HepG2 (cell line): ENCODE measurements around the gene NCMAP. TPM values are rescaled to one million over a fixed set of nuclear protein-coding genes. Genes with fewer than 3 reads are reported as not detected.

Experiments used
- ATAC-seq: fragments of 200-7000 bp; cut with Tn5 transposase; 3 replicates; pipeline ENCODE4 v1.9.1; 2020; ENCODE audit warnings: mild to moderate bottlenecking, moderate library complexity
- BruUV-seq: library from RNA; stranded (reverse); fragments of 400-500 nt; replicated peaks from 2 replicates; lab custom pipeline; 2021; lab: Mats Ljungman, UMichigan
- CTCF ChIA-PET: fragments of 300-600 bp; formaldehyde crosslinking; extraction: SDS; loops from one replicate; lab custom pipeline; 2021; ENCODE audit warnings: low total read pairs, inconsistent platforms, low intra/inter-chr PET ratio; lab: Yijun Ruan, JAX
- POLR2A ChIA-PET: fragments of 350-600 bp; sonication (Branson Sonifier 250); formaldehyde crosslinking; loops from one replicate; lab custom pipeline; 2020; ENCODE audit warnings: antibody characterized with exemption, inconsistent platforms; lab: Yijun Ruan, JAX
- DNase-seq: peaks from one replicate; pipeline ENCODE4 v3.0.0-alpha.2; 2015; ENCODE audit warnings: low spot score
- FAIRE-seq: peaks from 3 replicates; lab custom pipeline; 2011; peaks lifted over from hg19 to GRCh38; lab: Jason Lieb, UNC
- H2AFZ ChIP-seq: one replicate; pipeline ENCODE4 v1.6.1; 2011; ENCODE audit warnings: low read length, inconsistent platforms
- H3K27ac ChIP-seq: fragments of 300-600 bp; 3 replicates; pipeline ENCODE4 v1.8.0; 2011; ENCODE audit warnings: mixed run types, mild to moderate bottlenecking, mixed read lengths, low read length, inconsistent platforms; ENCODE audit not compliant: insufficient read depth; ENCODE audit errors: extremely low read length
- H3K27me3 ChIP-seq, 2 experiments: fragments of 200-600 bp in 1 of 2; 2 replicates in 1 of 2; 3 replicates in 1 of 2; pipeline versions ENCODE4 v1.6.0 to v1.8.0; 2011; ENCODE audit warnings: low read length in 2 of 2, mild to moderate bottlenecking in 2 of 2, moderate library complexity in 2 of 2, inconsistent platforms in 1 of 2; ENCODE audit not compliant: insufficient read depth in 2 of 2, control insufficient read depth in 1 of 2
- H3K36me3 ChIP-seq, 2 experiments: fragments of 200-600 bp in 1 of 2; replicated peaks in 1 of 2; 2 replicates in 1 of 2; 3 replicates in 1 of 2; pipeline versions ENCODE4 v1.5.1 to v1.8.0; 2011; ENCODE audit warnings: low read length in 2 of 2, inconsistent platforms in 1 of 2; ENCODE audit not compliant: insufficient read depth in 2 of 2, control insufficient read depth in 1 of 2
- H3K4me1 ChIP-seq: 2 replicates; pipeline ENCODE4 v1.5.1; 2012; ENCODE audit warnings: low read length, inconsistent platforms; ENCODE audit not compliant: insufficient read depth
- H3K4me2 ChIP-seq: 2 replicates; pipeline ENCODE4 v1.6.0; 2011; ENCODE audit warnings: low read depth, low read length, inconsistent platforms
- H3K4me3 ChIP-seq, 3 experiments: fragments of 200-600 bp in 1 of 3; sonication (generic), shearing (Covaris generic) in 1 of 3; replicated peaks in 1 of 3; 2 replicates each; pipeline ENCODE4 v1.5.1; 2011 to 2016; ENCODE audit warnings: low read length in 3 of 3, inconsistent platforms in 2 of 3, low read depth in 2 of 3, mild to moderate bottlenecking in 2 of 3, control low read depth in 1 of 3, mixed read lengths in 1 of 3; ENCODE audit not compliant: insufficient read depth in 1 of 3
- H3K79me2 ChIP-seq: one replicate; pipeline ENCODE4 v1.6.1; 2011; ENCODE audit warnings: low read length, inconsistent platforms; ENCODE audit not compliant: insufficient read depth
- H3K9ac ChIP-seq: 2 replicates; pipeline ENCODE4 v1.6.0; 2011; ENCODE audit warnings: mild to moderate bottlenecking, low read depth, low read length, inconsistent platforms; ENCODE audit not compliant: insufficient read depth
- H3K9me3 ChIP-seq: 2 replicates; pipeline ENCODE4 v1.5.1; 2012; ENCODE audit warnings: mild to moderate bottlenecking, low read length
- H4K20me1 ChIP-seq: 2 replicates; pipeline ENCODE4 v1.6.0; 2011; ENCODE audit warnings: inconsistent platforms, mild to moderate bottlenecking, low read length, moderate library complexity; ENCODE audit not compliant: insufficient read depth
- BHLHE40 ChIP-seq: IDR thresholded peaks from 2 replicates; pipeline ENCODE4 v1.6.1; 2011; ENCODE audit warnings: low read length, improper control_type of control experiment
- HOXA7 ChIP-seq: sonication (generic); formaldehyde crosslinking; IDR thresholded peaks from 2 replicates; pipeline ENCODE4 v1.8.1; 2022; ENCODE audit warnings: mild to moderate bottlenecking, missing genetic modification reagents, moderate library complexity
- POLR2A ChIP-seq, 2 experiments: IDR thresholded peaks; 2 replicates each; pipeline ENCODE4 v1.6.1; 2011; ENCODE audit warnings: low read depth in 2 of 2, low read length in 2 of 2, mild to moderate bottlenecking in 1 of 2, moderate library complexity in 1 of 2; ENCODE audit not compliant: insufficient read depth in 1 of 2
- STAT5B ChIP-seq: sonication (generic); formaldehyde crosslinking; IDR thresholded peaks from 2 replicates; pipeline ENCODE4 v1.4.0; 2020; ENCODE audit warnings: missing genetic modification reagents
- WIZ ChIP-seq: sonication (generic); formaldehyde crosslinking; IDR thresholded peaks from 2 replicates; pipeline ENCODE4 v1.5.1; 2020; ENCODE audit warnings: mild to moderate bottlenecking, missing genetic modification reagents
- ZNF333 ChIP-seq: sonication (generic); formaldehyde crosslinking; IDR thresholded peaks from 2 replicates; pipeline ENCODE4 v1.4.0; 2020; ENCODE audit warnings: mild to moderate bottlenecking, missing genetic modification reagents, borderline replicate concordance
- WGBS: methylation state at CpG from one replicate; pipeline ENCODE4 v1.1.6; 2017; ENCODE audit warnings: low lambda C conversion rate; 5-methylcytosine and 5-hydroxymethylcytosine counted together
- in situ Hi-C: cut with HindIII; loops from 2 replicates; pipeline ENCODE4 v1.10.0; 2017; ENCODE audit warnings: low pct_unique_long_range_greater_than_20kb; ENCODE audit not compliant: extremely low pct_ligation_motif_present
- intact Hi-C: fragments of 100-400 bp; cut with micrococcal nuclease; formaldehyde crosslinking; loops from one replicate; pipeline ENCODE4 v1.10.0; 2022; ENCODE audit not compliant: unreplicated experiment
- polyA plus RNA-seq, 8 experiments: library from polyadenylated mRNA; depleted of rRNA in 3 of 8; stranded (reverse) in 7 of 8; unstranded in 1 of 8; fragments of >200 nt; fragmentation: Illumina TruSeq in 4 of 8; extraction: Trizol in 4 of 8; gene quantifications; 2 replicates each; pipeline versions ENCODE4 v1.2.1 to v1.2.3, GENCODE V29; 2011 to 2016; ENCODE audit warnings: low read depth in 4 of 8, missing spikeins in 1 of 8, mixed read lengths in 1 of 8; ENCODE audit not compliant: insufficient read depth in 1 of 8
- total RNA-seq, 5 experiments: library from RNA; depleted of rRNA; stranded (reverse); fragments of >200 nt; fragmentation: Illumina TruSeq; extraction: Trizol; gene quantifications; 2 replicates each; pipeline ENCODE4 v1.2.3, GENCODE V29; 2016; ENCODE audit warnings: low read depth in 1 of 5
- TF ChIP-seq, protein P1 (sequence below), 2 experiments: fragments of 450-650 bp in 1 of 2; sonication (generic) in 1 of 2; formaldehyde crosslinking; IDR thresholded peaks; 2 replicates each; pipeline versions ENCODE4 v1.5.0 to v1.8.0; 2020 to 2022; ENCODE audit warnings: mild to moderate bottlenecking in 1 of 2, missing genetic modification reagents in 1 of 2
- TF ChIP-seq, protein P2 (sequence below): sonication (generic); formaldehyde crosslinking; IDR thresholded peaks from 2 replicates; pipeline ENCODE4 v1.8.0; 2022; ENCODE audit warnings: missing genetic modification reagents, low read depth, mild to moderate bottlenecking, borderline replicate concordance
- TF ChIP-seq, protein P3 (sequence below): sonication (generic); formaldehyde crosslinking; IDR thresholded peaks from 2 replicates; pipeline ENCODE4 v1.4.0; 2020; ENCODE audit warnings: missing genetic modification reagents
- TF ChIP-seq, protein P4 (sequence below): sonication (generic); formaldehyde crosslinking; conservative IDR thresholded peaks from 2 replicates; pipeline ENCODE4 v1.8.0; 2022; ENCODE audit warnings: missing genetic modification reagents

The NCMAP gene
- total and polyA plus RNA-seq, 2 of the 13 experiments (the other 11 are each of a cell fraction or from before 2014, with no cell fraction given), result 2.7 to 20.0 TPM

DNA sequence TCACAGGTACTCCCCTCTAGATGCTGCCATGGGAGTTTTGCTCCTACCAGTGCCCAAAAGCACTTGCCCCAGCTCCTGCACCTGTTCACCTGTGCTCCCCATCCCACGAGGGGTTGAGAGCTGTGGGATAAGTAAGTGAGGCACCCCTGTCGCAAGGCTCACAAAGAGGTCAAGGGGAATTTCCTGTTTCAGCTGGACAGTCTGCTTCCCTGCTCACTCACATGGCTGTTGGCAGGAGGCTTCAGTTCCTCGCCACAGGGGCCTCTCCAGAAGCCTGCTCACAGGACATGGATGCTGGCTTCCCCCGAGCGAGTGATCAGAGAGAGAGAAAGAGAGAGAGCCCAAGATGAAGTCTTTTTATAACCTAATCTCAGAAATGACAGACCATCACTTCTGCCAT, 8.7 kb upstream of the NCMAP start:
- H3K4me1 ChIP-seq, result peaks cover 66% of the 10 kb centered on the region
- H4K20me1 ChIP-seq, result no peaks in the 10 kb centered on the region
- H3K79me2 ChIP-seq, result no peaks in the 10 kb centered on the region
- H3K36me3 ChIP-seq, result no peaks in the 10 kb centered on the region
- 87% methylated on average over 5 of the region's 5 CpGs for WGBS
- CTCF ChIA-PET, result no interaction called here
- H3K4me3 ChIP-seq, result no peak overlapping the region
- no peak overlapping the region for H3K9ac ChIP-seq
- H3K27ac ChIP-seq, result no peak overlapping the region
- no TSS peak for BruUV-seq
- no peak overlapping the region for H3K4me2 ChIP-seq
- in situ Hi-C loops, result loop anchor here (10.0 kb wide), 1 partner anchor 88 kb away; no protein-coding TSS in a partner anchor
- POLR2A ChIA-PET, result no interaction called here
- no peaks in the 10 kb centered on the region for H3K27me3 ChIP-seq
- DNase-seq (no peak), FAIRE-seq (no peak), ATAC-seq (no peak)
- intact Hi-C loops, result no loop called here
- no peaks in the 10 kb centered on the region for H3K9me3 ChIP-seq
- H2AFZ ChIP-seq, result no peak overlapping the region
- TF ChIP-seq, protein P1, sequence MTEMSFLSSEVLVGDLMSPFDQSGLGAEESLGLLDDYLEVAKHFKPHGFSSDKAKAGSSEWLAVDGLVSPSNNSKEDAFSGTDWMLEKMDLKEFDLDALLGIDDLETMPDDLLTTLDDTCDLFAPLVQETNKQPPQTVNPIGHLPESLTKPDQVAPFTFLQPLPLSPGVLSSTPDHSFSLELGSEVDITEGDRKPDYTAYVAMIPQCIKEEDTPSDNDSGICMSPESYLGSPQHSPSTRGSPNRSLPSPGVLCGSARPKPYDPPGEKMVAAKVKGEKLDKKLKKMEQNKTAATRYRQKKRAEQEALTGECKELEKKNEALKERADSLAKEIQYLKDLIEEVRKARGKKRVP (CRISPR knock-in tag; IDR thresholded peaks at IDR 0.05), result no peak
- TF ChIP-seq, protein P2, sequence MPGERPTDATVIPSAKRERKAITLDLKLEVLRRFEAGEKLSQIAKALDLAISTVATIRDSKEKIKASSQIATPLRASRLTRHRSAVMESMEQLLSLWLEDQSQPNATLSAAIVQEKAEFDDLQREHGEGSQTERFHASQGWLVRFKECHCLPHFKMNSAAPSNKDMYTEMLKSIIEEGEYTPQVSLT, result no peak
- TF ChIP-seq STAT5B (CRISPR knock-in tag) (no peak), BHLHE40 (no peak), ZNF333 (CRISPR knock-in tag) (no peak), POLR2A (IDR thresholded peaks at IDR 0.05; ENCODE audit: insufficient read depth in 1 of 2, low read depth in 2 of 2, low read length in 2 of 2) (no peak), HOXA7 (CRISPR knock-in tag) (no peak), WIZ (CRISPR knock-in tag) (no peak)
- TF ChIP-seq, protein P3, sequence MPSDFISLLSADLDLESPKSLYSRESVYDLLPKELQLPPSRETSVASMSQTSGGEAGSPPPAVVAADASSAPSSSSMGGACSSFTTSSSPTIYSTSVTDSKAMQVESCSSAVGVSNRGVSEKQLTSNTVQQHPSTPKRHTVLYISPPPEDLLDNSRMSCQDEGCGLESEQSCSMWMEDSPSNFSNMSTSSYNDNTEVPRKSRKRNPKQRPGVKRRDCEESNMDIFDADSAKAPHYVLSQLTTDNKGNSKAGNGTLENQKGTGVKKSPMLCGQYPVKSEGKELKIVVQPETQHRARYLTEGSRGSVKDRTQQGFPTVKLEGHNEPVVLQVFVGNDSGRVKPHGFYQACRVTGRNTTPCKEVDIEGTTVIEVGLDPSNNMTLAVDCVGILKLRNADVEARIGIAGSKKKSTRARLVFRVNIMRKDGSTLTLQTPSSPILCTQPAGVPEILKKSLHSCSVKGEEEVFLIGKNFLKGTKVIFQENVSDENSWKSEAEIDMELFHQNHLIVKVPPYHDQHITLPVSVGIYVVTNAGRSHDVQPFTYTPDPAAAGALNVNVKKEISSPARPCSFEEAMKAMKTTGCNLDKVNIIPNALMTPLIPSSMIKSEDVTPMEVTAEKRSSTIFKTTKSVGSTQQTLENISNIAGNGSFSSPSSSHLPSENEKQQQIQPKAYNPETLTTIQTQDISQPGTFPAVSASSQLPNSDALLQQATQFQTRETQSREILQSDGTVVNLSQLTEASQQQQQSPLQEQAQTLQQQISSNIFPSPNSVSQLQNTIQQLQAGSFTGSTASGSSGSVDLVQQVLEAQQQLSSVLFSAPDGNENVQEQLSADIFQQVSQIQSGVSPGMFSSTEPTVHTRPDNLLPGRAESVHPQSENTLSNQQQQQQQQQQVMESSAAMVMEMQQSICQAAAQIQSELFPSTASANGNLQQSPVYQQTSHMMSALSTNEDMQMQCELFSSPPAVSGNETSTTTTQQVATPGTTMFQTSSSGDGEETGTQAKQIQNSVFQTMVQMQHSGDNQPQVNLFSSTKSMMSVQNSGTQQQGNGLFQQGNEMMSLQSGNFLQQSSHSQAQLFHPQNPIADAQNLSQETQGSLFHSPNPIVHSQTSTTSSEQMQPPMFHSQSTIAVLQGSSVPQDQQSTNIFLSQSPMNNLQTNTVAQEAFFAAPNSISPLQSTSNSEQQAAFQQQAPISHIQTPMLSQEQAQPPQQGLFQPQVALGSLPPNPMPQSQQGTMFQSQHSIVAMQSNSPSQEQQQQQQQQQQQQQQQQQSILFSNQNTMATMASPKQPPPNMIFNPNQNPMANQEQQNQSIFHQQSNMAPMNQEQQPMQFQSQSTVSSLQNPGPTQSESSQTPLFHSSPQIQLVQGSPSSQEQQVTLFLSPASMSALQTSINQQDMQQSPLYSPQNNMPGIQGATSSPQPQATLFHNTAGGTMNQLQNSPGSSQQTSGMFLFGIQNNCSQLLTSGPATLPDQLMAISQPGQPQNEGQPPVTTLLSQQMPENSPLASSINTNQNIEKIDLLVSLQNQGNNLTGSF (CRISPR knock-in tag), result no peak
- TF ChIP-seq, protein P4, sequence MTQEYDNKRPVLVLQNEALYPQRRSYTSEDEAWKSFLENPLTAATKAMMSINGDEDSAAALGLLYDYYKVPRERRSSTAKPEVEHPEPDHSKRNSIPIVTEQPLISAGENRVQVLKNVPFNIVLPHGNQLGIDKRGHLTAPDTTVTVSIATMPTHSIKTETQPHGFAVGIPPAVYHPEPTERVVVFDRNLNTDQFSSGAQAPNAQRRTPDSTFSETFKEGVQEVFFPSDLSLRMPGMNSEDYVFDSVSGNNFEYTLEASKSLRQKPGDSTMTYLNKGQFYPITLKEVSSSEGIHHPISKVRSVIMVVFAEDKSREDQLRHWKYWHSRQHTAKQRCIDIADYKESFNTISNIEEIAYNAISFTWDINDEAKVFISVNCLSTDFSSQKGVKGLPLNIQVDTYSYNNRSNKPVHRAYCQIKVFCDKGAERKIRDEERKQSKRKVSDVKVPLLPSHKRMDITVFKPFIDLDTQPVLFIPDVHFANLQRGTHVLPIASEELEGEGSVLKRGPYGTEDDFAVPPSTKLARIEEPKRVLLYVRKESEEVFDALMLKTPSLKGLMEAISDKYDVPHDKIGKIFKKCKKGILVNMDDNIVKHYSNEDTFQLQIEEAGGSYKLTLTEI, result no peak
